IMR-90 (cell line): Measurements from ENCODE around the gene MAP1LC3A. TPM values are rescaled to one million over a fixed set of nuclear protein-coding genes. Genes with fewer than 3 reads are reported as not detected.

Source experiments
- ATAC-seq: fragments of 200-7000 bp; cut with Tn5 transposase; 2 replicates; pipeline ENCODE4 v1.9.1; 2020; ENCODE audit warnings: low read depth, mild to moderate bottlenecking, moderate library complexity
- BruUV-seq: library from RNA; stranded (reverse); fragments of 400-500 nt; replicated peaks from 2 replicates; lab custom pipeline; 2021; lab: Mats Ljungman, UMichigan
- CTCF ChIA-PET: fragments of 300-600 bp; formaldehyde crosslinking; extraction: SDS; loops from one replicate; lab custom pipeline; 2021; ENCODE audit warnings: antibody characterized with exemption; lab: Yijun Ruan, JAX
- POLR2A ChIA-PET: fragments of 300-600 bp; sonication (Branson Sonifier 250); formaldehyde crosslinking; loops from one replicate; lab custom pipeline; 2022; ENCODE audit warnings: antibody characterized with exemption; ENCODE audit not compliant: unreplicated experiment; lab: Charles Lee
- DNase-seq: peaks from one replicate; pipeline ENCODE4 v3.0.0; 2013
- H2AFZ ChIP-seq: replicated peaks from 2 replicates; pipeline ENCODE3; 2013; ENCODE audit warnings: low read length, mild to moderate bottlenecking; ENCODE audit not compliant: poor library complexity
- H2AK5ac ChIP-seq: 2 replicates; pipeline ENCODE4 v1.6.1; 2013; ENCODE audit warnings: low read depth, low read length, inconsistent platforms
- H2AK9ac ChIP-seq: replicated peaks from 2 replicates; pipeline ENCODE3; 2013; ENCODE audit warnings: mild to moderate bottlenecking, low read depth, low read length, moderate library complexity; ENCODE audit not compliant: poor library complexity
- H2BK120ac ChIP-seq: 2 replicates; pipeline ENCODE4 v1.6.1; 2013; ENCODE audit warnings: low read depth, low read length, inconsistent platforms
- H2BK15ac ChIP-seq: 3 replicates; pipeline ENCODE4 v1.6.1; 2013; ENCODE audit warnings: low read depth, low read length, inconsistent platforms
- H2BK20ac ChIP-seq: 2 replicates; pipeline ENCODE4 v1.6.1; 2013; ENCODE audit warnings: low read depth, mild to moderate bottlenecking, inconsistent platforms, low read length, moderate library complexity
- H2BK5ac ChIP-seq: 2 replicates; pipeline ENCODE4 v1.6.1; 2013; ENCODE audit warnings: mild to moderate bottlenecking, low read depth, low read length, inconsistent platforms; ENCODE audit not compliant: poor library complexity, severe bottlenecking
- H3K14ac ChIP-seq: replicated peaks from 2 replicates; pipeline ENCODE4 v1.6.1; 2013; ENCODE audit warnings: low read depth, low read length, inconsistent platforms
- H3K18ac ChIP-seq: 2 replicates; pipeline ENCODE4 v1.6.1; 2013; ENCODE audit warnings: low read depth, low read length, control low read depth
- H3K23ac ChIP-seq: 2 replicates; pipeline ENCODE4 v1.6.1; 2013; ENCODE audit warnings: low read depth, low read length, inconsistent platforms
- H3K27ac ChIP-seq: 2 replicates; pipeline ENCODE4 v1.5.1; 2013; ENCODE audit warnings: mild to moderate bottlenecking, control low read depth, low read length; ENCODE audit not compliant: insufficient read depth
- H3K27me3 ChIP-seq: 2 replicates; pipeline ENCODE4 v1.6.1; 2013; ENCODE audit warnings: low read length; ENCODE audit not compliant: control insufficient read depth, insufficient read depth
- H3K36me3 ChIP-seq: 2 replicates; pipeline ENCODE4 v1.6.1; 2013; ENCODE audit warnings: low read length, mixed read lengths; ENCODE audit not compliant: control insufficient read depth, insufficient read depth
- H3K4ac ChIP-seq: 2 replicates; pipeline ENCODE4 v1.6.1; 2013; ENCODE audit warnings: low read depth, low read length, inconsistent platforms
- H3K4me1 ChIP-seq: 2 replicates; pipeline ENCODE4 v1.6.1; 2013; ENCODE audit warnings: low read length, mixed read lengths; ENCODE audit not compliant: control insufficient read depth, insufficient read depth
- H3K4me2 ChIP-seq: 2 replicates; pipeline ENCODE4 v1.6.1; 2013; ENCODE audit warnings: low read depth, mild to moderate bottlenecking, control low read depth, low read length, moderate library complexity
- H3K4me3 ChIP-seq: 2 replicates; pipeline ENCODE4 v1.5.1; 2013; ENCODE audit warnings: low read depth, mild to moderate bottlenecking, control low read depth, low read length, moderate library complexity; ENCODE audit not compliant: insufficient read depth
- H3K56ac ChIP-seq: 2 replicates; pipeline ENCODE4 v1.6.1; 2013; ENCODE audit warnings: low read length, inconsistent platforms; ENCODE audit not compliant: insufficient read depth; ENCODE audit errors: extremely low read depth
- H3K79me1 ChIP-seq, 2 experiments: 2 replicates each; pipeline ENCODE4 v1.6.1; 2013; ENCODE audit warnings: low read length in 2 of 2, inconsistent platforms in 1 of 2, low read depth in 1 of 2
- H3K9ac ChIP-seq: 2 replicates; pipeline ENCODE4 v1.6.1; 2013; ENCODE audit warnings: low read depth, low read length, control low read depth
- H3K9me1 ChIP-seq: 2 replicates; pipeline ENCODE4 v1.6.1; 2013; ENCODE audit warnings: low read length, inconsistent platforms; ENCODE audit not compliant: insufficient read depth
- H3K9me3 ChIP-seq: 2 replicates; pipeline ENCODE4 v1.6.1; 2013; ENCODE audit warnings: low read length; ENCODE audit not compliant: control insufficient read depth, insufficient read depth
- H4K20me1 ChIP-seq: 2 replicates; pipeline ENCODE4 v1.6.1; 2013; ENCODE audit warnings: low read length, inconsistent platforms; ENCODE audit not compliant: insufficient read depth
- H4K5ac ChIP-seq: 2 replicates; pipeline ENCODE4 v1.6.1; 2013; ENCODE audit warnings: mild to moderate bottlenecking, low read depth, low read length, control low read depth
- H4K8ac ChIP-seq, 2 experiments: 2 replicates each; pipeline ENCODE4 v1.6.1; 2013; ENCODE audit warnings: low read depth in 2 of 2, low read length in 2 of 2, control low read depth in 1 of 2, inconsistent platforms in 1 of 2
- H4K91ac ChIP-seq: 2 replicates; pipeline ENCODE4 v1.6.1; 2013; ENCODE audit warnings: low read depth, low read length, inconsistent platforms; ENCODE audit not compliant: insufficient read depth
- ELK1 ChIP-seq: fragments of 150-350 bp; IDR thresholded peaks from 2 replicates; pipeline ENCODE4 v1.6.1; 2016; ENCODE audit warnings: low read depth, mild to moderate bottlenecking, low read length, moderate library complexity, borderline replicate concordance
- FOS ChIP-seq: fragments of 150-350 bp; IDR thresholded peaks from 2 replicates; pipeline ENCODE4 v1.6.1; 2016; ENCODE audit warnings: low read depth, low read length
- RAD21 ChIP-seq: IDR thresholded peaks from 2 replicates; pipeline ENCODE4 v1.6.1; 2012; ENCODE audit warnings: low read length, improper control_type of control experiment
- RFX5 ChIP-seq: IDR thresholded peaks from 2 replicates; pipeline ENCODE4 v1.8.0; 2012; ENCODE audit warnings: low read depth, mild to moderate bottlenecking, low read length, moderate library complexity
- WGBS, 2 experiments: methylation state at CpG; one replicate each; pipeline versions ENCODE4 v1.1.5 to v1.1.7; 2013; ENCODE audit warnings: missing lambda C conversion rate in 2 of 2; ENCODE audit not compliant: insufficient read length in 1 of 2; ENCODE audit errors: extremely low coverage in 2 of 2; 5-methylcytosine and 5-hydroxymethylcytosine counted together
- dilution Hi-C: fragments of 300-500 bp; cut with HindIII; formaldehyde crosslinking; loops from one replicate; pipeline ENCODE4 v1.14.3; 2018; ENCODE audit warnings: low sequenced_read_pairs; ENCODE audit not compliant: unreplicated experiment
- in situ Hi-C: fragments of 300-500 bp; cut with MboI; formaldehyde crosslinking; loops from 3 replicates; pipeline ENCODE4 v1.14.3; 2019; ENCODE audit warnings: low sequenced_read_pairs, inconsistent platforms, mixed read lengths
- intact Hi-C: fragments of 100-400 bp; cut with micrococcal nuclease; formaldehyde crosslinking; loops from 2 replicates; pipeline ENCODE4 v1.10.0; 2022
- polyA plus RNA-seq, 3 experiments: library from polyadenylated mRNA; depleted of rRNA; stranded (reverse); fragments of >200 nt; gene quantifications; 2 replicates each; pipeline ENCODE4 v1.2.3, GENCODE V29; 2012; ENCODE audit warnings: low replicate concordance in 1 of 3
- total RNA-seq: library from RNA; depleted of rRNA; stranded (reverse); fragments of >200 nt; gene quantifications from 2 replicates; pipeline ENCODE4 v1.2.3, GENCODE V29; 2012

MAP1LC3A gene
- total and polyA plus RNA-seq, 2 of the 4 experiments (the other 2 are of a cell fraction), result 10.0 to 39.7 TPM

GRCh38 chr20:34595377-34596184, 37.1 kb downstream of the MAP1LC3A start:
- in situ Hi-C loops, result no loop called here
- no peaks in the 10 kb centered on the region for H3K4me1 ChIP-seq
- no peak overlapping the region for H3K56ac ChIP-seq
- H4K5ac ChIP-seq, result no peak overlapping the region
- intact Hi-C loops, result no loop called here
- no peaks in the 10 kb centered on the region for H3K27me3 ChIP-seq
- no peaks in the 10 kb centered on the region; the same call in 1 of the 2 replicates for H3K9me1 ChIP-seq
- POLR2A ChIA-PET, result no interaction called here
- WGBS, 2 experiments, result no CpG with 5 or more reads among the region's 9 CpGs
- no peak overlapping the region for H2BK20ac ChIP-seq
- no peak overlapping the region for H3K4me3 ChIP-seq
- no peaks in the 10 kb centered on the region for H3K36me3 ChIP-seq
- H4K20me1 ChIP-seq, result no peaks in the 10 kb centered on the region
- DNase-seq (no peak), ATAC-seq (no peak)
- no peak overlapping the region for H3K4me2 ChIP-seq
- no peak overlapping the region for H4K8ac ChIP-seq
- H3K9ac ChIP-seq, result no peak overlapping the region
- H2AFZ ChIP-seq, result no peak overlapping the region
- no peak overlapping the region for H2BK15ac ChIP-seq
- H3K23ac ChIP-seq, result no peak overlapping the region
- H2AK5ac ChIP-seq, result no peak overlapping the region
- H3K4ac ChIP-seq, result no peak overlapping the region
- dilution Hi-C loops, result no loop called here
- H3K9me3 ChIP-seq, result no peaks in the 10 kb centered on the region
- no peak overlapping the region for H2BK120ac ChIP-seq
- TF ChIP-seq RAD21 (no peak), RFX5 (no peak), FOS (no peak), ELK1 (no peak)
- no peak overlapping the region for H2AK9ac ChIP-seq
- no peak overlapping the region for H4K91ac ChIP-seq
- peaks cover 0 to 3% of the 10 kb centered on the region in 2 experiments; a peak in 1 of 4 replicates for H3K79me1 ChIP-seq
- H3K27ac ChIP-seq, result no peak overlapping the region
- H2BK5ac ChIP-seq, result no peak overlapping the region
- no peak overlapping the region for H3K18ac ChIP-seq
- H3K14ac ChIP-seq, result no peak overlapping the region
- no TSS peak for BruUV-seq
- CTCF ChIA-PET, result no interaction called here
